Ramos (cell line): Measurements from ENCODE around the gene TMEM80.
"Not testable (repeated sequence)": the region's sequence is repeated elsewhere in the genome, so short reads cannot be mapped to it uniquely, and the experiment has no call there.

Experiments used
- in situ Hi-C: fragments of 300-500 bp; cut with MboI; formaldehyde crosslinking; loops from one replicate; pipeline ENCODE4 v1.14.3; 2022; ENCODE audit warnings: low sequenced_read_pairs; ENCODE audit not compliant: unreplicated experiment

Gene TMEM80

GRCh38 chr11:678297-678696 lies 17.3 kb upstream of the TMEM80 start:
- in situ Hi-C loops = no loop called here

- in situ Hi-C loops = no loop called here
Measured at GRCh38 chr11:679271-680207, 16.1 kb upstream of the TMEM80 start.

GRCh38 chr11:680476-680875 lies 15.1 kb upstream of the TMEM80 start:
- in situ Hi-C loops = no loop called here

GRCh38 chr11:680970-681369 lies 14.6 kb upstream of the TMEM80 start:
- in situ Hi-C loops = no loop called here

GRCh38 chr11:686451-687243 lies 9.0 kb upstream of the TMEM80 start:
- in situ Hi-C loops = no loop called here

- in situ Hi-C loops = no loop called here
Measured at GRCh38 chr11:687751-688150, 7.9 kb upstream of the TMEM80 start.

- in situ Hi-C loops = no loop called here
Measured at GRCh38 chr11:688681-689080, 6.9 kb upstream of the TMEM80 start.

GRCh38 chr11:689625-690024 lies 6.0 kb upstream of the TMEM80 start:
- in situ Hi-C loops = no loop called here

- in situ Hi-C loops = not testable (repeated sequence)
Measured at GRCh38 chr11:690244-690643, 5.4 kb upstream of the TMEM80 start.

- in situ Hi-C loops = no loop called here
Measured at GRCh38 chr11:690738-691633, 4.6 kb upstream of the TMEM80 start.

- in situ Hi-C loops = no loop called here
Measured at GRCh38 chr11:691710-692590, 3.7 kb upstream of the TMEM80 start.

GRCh38 chr11:692824-693414 lies 2.7 kb upstream of the TMEM80 start:
- in situ Hi-C loops = no loop called here

- in situ Hi-C loops = no loop called here
Measured at GRCh38 chr11:693415-693831, 2.2 kb upstream of the TMEM80 start.

GRCh38 chr11:693887-694562 lies 1.6 kb upstream of the TMEM80 start:
- in situ Hi-C loops = no loop called here

- in situ Hi-C loops = no loop called here
Measured at GRCh38 chr11:694563-695287, 891 bp upstream of the TMEM80 start, which contains the start of gene DEAF1. DEAF1 (minus strand) TSS chr11:695222; CDS start chr11:695047, 175 bp downstream.

GRCh38 chr11:695288-695537 lies 403 bp upstream of the TMEM80 start:
- in situ Hi-C loops = no loop called here

- in situ Hi-C loops = no loop called here
Measured at GRCh38 chr11:696955-697491, 1.4 kb downstream of the TMEM80 start.
